Trophoblast cell (in vitro differentiated cells and primary cell): ENCODE results near the gene LCT.
A peak's percentile ranks its signal among the peaks of the same experiment; 100 is the strongest.

ENCODE experiments used
- DNase-seq, 2 donors: peaks; one replicate each; pipeline ENCODE4 v3.0.0-alpha.2; 2016
- H2AFZ ChIP-seq: 2 replicates; pipeline ENCODE4 v1.6.1; 2013; ENCODE audit warnings: low read length, moderate library complexity, mild to moderate bottlenecking; ENCODE audit not compliant: insufficient read depth, poor library complexity
- H2AK5ac ChIP-seq: 2 replicates; pipeline ENCODE4 v1.6.1; 2013; ENCODE audit warnings: mild to moderate bottlenecking, low read length
- H2BK120ac ChIP-seq: 2 replicates; pipeline ENCODE4 v1.6.1; 2013; ENCODE audit warnings: low read length, mild to moderate bottlenecking, moderate library complexity; ENCODE audit not compliant: insufficient read depth, poor library complexity
- H2BK12ac ChIP-seq: 2 replicates; pipeline ENCODE4 v1.6.1; 2013; ENCODE audit warnings: mild to moderate bottlenecking, low read length, moderate library complexity
- H2BK5ac ChIP-seq: 2 replicates; pipeline ENCODE4 v1.6.1; 2013; ENCODE audit warnings: low read length, low read depth, moderate library complexity, mild to moderate bottlenecking; ENCODE audit not compliant: poor library complexity
- H3K14ac ChIP-seq: 2 replicates; pipeline ENCODE4 v1.6.1; 2013; ENCODE audit warnings: mild to moderate bottlenecking, low read length
- H3K18ac ChIP-seq: 2 replicates; pipeline ENCODE4 v1.6.1; 2013; ENCODE audit warnings: mild to moderate bottlenecking, low read length
- H3K23ac ChIP-seq: 2 replicates; pipeline ENCODE4 v1.6.1; 2013; ENCODE audit warnings: low read length
- H3K27ac ChIP-seq: 2 replicates; pipeline ENCODE4 v1.5.1; 2013; ENCODE audit warnings: low read depth, mild to moderate bottlenecking, inconsistent platforms, low read length, moderate library complexity
- H3K27me3 ChIP-seq: 2 replicates; pipeline ENCODE4 v1.6.1; 2013; ENCODE audit warnings: inconsistent platforms, mild to moderate bottlenecking, low read length, moderate library complexity; ENCODE audit not compliant: insufficient read depth
- H3K36me3 ChIP-seq, 2 experiments: 1 replicate in 1 of 2; 2 replicates in 1 of 2; pipeline ENCODE4 v1.6.1; 2013; ENCODE audit warnings: low read length in 2 of 2, mild to moderate bottlenecking in 2 of 2, moderate library complexity in 1 of 2; ENCODE audit not compliant: insufficient read depth in 2 of 2, control insufficient read depth in 1 of 2
- H3K4ac ChIP-seq: 2 replicates; pipeline ENCODE4 v1.6.1; 2013; ENCODE audit warnings: low read depth, mild to moderate bottlenecking, low read length, moderate library complexity
- H3K4me1 ChIP-seq, 2 experiments: 1 replicate in 1 of 2; 2 replicates in 1 of 2; pipeline ENCODE4 v1.6.1; 2013; ENCODE audit warnings: low read length in 2 of 2, mild to moderate bottlenecking in 2 of 2, moderate library complexity in 1 of 2; ENCODE audit not compliant: insufficient read depth in 2 of 2, control insufficient read depth in 1 of 2
- H3K4me2 ChIP-seq: 2 replicates; pipeline ENCODE4 v1.6.1; 2013; ENCODE audit warnings: inconsistent platforms, mild to moderate bottlenecking, low read length, moderate library complexity
- H3K4me3 ChIP-seq: 2 replicates; pipeline ENCODE4 v1.5.1; 2013; ENCODE audit warnings: mild to moderate bottlenecking, low read depth, low read length, inconsistent platforms
- H3K79me1 ChIP-seq: one replicate; pipeline ENCODE4 v1.6.1; 2013; ENCODE audit warnings: low read length
- H3K79me2 ChIP-seq: 2 replicates; pipeline ENCODE4 v1.6.1; 2013; ENCODE audit warnings: low read length, mild to moderate bottlenecking; ENCODE audit not compliant: control insufficient read depth, insufficient read depth, poor library complexity
- H3K9ac ChIP-seq: 2 replicates; pipeline ENCODE4 v1.6.1; 2013; ENCODE audit warnings: mild to moderate bottlenecking, low read length
- H3K9me3 ChIP-seq: 2 replicates; pipeline ENCODE4 v1.6.1; 2013; ENCODE audit warnings: low read depth, mild to moderate bottlenecking, control low read depth, inconsistent platforms, low read length; ENCODE audit not compliant: insufficient read depth
- H4K12ac ChIP-seq: 2 replicates; pipeline ENCODE4 v1.6.1; 2013; ENCODE audit warnings: low read depth, mild to moderate bottlenecking, low read length, moderate library complexity
- H4K8ac ChIP-seq: 2 replicates; pipeline ENCODE4 v1.6.1; 2013; ENCODE audit warnings: low read depth, mild to moderate bottlenecking, low read length, moderate library complexity
- H4K91ac ChIP-seq: one replicate; pipeline ENCODE4 v1.6.1; 2013; ENCODE audit warnings: low read depth, mild to moderate bottlenecking, low read length, moderate library complexity
- WGBS: extraction: QIAGEN DNeasy Blood & Tissue Kit; methylation state at CpG from one replicate; pipeline ENCODE4 v1.1.7; 2013; ENCODE audit warnings: missing lambda C conversion rate; ENCODE audit not compliant: insufficient read length, insufficient coverage; ENCODE audit errors: extremely low coverage; 5-methylcytosine and 5-hydroxymethylcytosine counted together

LCT gene

GRCh38 chr2:135844301-135844895 lies 7.4 kb upstream of the LCT start:
- Histone ChIP-seq H3K9me3 (no peaks in the 10 kb centered on the region), H3K4me2 (no peak overlapping the region), H2AK5ac (no peak overlapping the region), H4K91ac (no peak overlapping the region), H3K79me2 (no peaks in the 10 kb centered on the region), H3K4ac (no peak overlapping the region), H3K36me3 (peaks cover 2 to 27% of the 10 kb centered on the region in 2 experiments), H3K27ac (no peak overlapping the region), H3K27me3 (no peaks in the 10 kb centered on the region), H3K79me1 (no peaks in the 10 kb centered on the region), H3K9ac (no peak overlapping the region), H2BK12ac (no peak overlapping the region), H3K18ac (no peak overlapping the region), H4K8ac (no peak overlapping the region), H3K14ac (no peak overlapping the region), H2AFZ (no peak overlapping the region), H3K4me1 (no peaks in the 10 kb centered on the region), H2BK5ac (no peak overlapping the region), H3K23ac (no peak overlapping the region), H4K12ac (no peak overlapping the region), H2BK120ac (no peak overlapping the region), H3K4me3 (no peak overlapping the region)
- DNase-seq: no peak
- no CpG with 5 or more reads among the region's 12 CpGs for WGBS

DNA sequence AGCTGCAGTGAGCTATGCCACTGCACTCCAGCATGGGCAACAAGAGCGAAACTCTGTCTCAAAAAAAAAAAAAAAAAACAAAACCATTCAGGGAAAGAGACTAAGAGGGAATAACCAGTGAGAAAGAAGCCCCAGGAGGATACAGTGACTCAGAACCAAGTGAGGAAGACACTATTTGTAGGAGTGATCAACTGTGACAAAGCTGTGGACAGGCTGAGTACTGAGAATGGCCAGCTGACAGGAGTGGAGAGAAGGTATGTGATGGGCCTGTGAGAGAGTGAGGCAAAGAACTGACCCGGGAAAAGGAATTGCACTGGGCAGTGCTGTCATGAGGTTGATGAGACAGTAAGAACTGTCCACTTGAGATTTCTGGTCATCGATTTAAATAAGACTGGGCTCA lies 6.7 kb upstream of the LCT start:
- no peak overlapping the region for H3K9ac ChIP-seq
- no peak overlapping the region for H2AK5ac ChIP-seq
- no peak overlapping the region for H3K4me3 ChIP-seq
- no peaks in the 10 kb centered on the region for H3K79me1 ChIP-seq
- H2BK5ac ChIP-seq: no peak overlapping the region
- no peaks in the 10 kb centered on the region for H3K9me3 ChIP-seq
- no peak overlapping the region for H2BK120ac ChIP-seq
- no peaks in the 10 kb centered on the region for H3K27me3 ChIP-seq
- H4K8ac ChIP-seq: no peak overlapping the region
- no peak overlapping the region for H3K14ac ChIP-seq
- H3K4me2 ChIP-seq: no peak overlapping the region
- H2BK12ac ChIP-seq: no peak overlapping the region
- peaks cover 2 to 25% of the 10 kb centered on the region in 2 experiments for H3K36me3 ChIP-seq
- no peak for DNase-seq
- H3K23ac ChIP-seq: no peak overlapping the region
- H3K79me2 ChIP-seq: no peaks in the 10 kb centered on the region
- no peak overlapping the region for H3K18ac ChIP-seq
- H3K27ac ChIP-seq: no peak overlapping the region
- no peak overlapping the region for H4K91ac ChIP-seq
- H4K12ac ChIP-seq: no peak overlapping the region
- H3K4me1 ChIP-seq: no peaks in the 10 kb centered on the region
- H3K4ac ChIP-seq: no peak overlapping the region
- WGBS: no CpG with 5 or more reads among the region's 3 CpGs
- H2AFZ ChIP-seq: no peak overlapping the region

DNA sequence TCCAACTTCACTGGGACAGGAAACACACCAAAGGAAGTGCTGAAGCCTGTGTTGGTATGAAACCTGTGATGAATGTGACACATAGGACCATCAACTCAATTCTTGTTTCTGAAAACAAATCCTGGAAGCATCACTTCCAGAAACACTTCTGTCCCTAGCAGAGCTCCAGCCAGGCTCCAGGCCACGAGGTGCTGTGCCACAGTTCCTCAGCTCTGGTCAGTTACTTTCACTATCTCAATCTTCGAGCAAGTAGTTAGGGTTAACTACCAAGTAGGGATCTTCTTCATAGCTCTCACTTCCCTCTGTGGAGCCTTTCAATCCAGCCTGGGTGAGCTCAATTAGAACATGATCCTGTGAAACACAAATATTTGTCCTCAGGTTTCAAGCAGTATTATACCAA lies 3.6 kb upstream of the LCT start:
- no peak overlapping the region for H4K12ac ChIP-seq
- no peak overlapping the region for H3K27ac ChIP-seq
- no peak overlapping the region for H3K4me3 ChIP-seq
- H3K27me3 ChIP-seq: no peaks in the 10 kb centered on the region
- H3K14ac ChIP-seq: no peak overlapping the region
- H3K79me1 ChIP-seq: no peaks in the 10 kb centered on the region
- no peak overlapping the region for H3K4me2 ChIP-seq
- no peak overlapping the region for H2BK5ac ChIP-seq
- H3K79me2 ChIP-seq: no peaks in the 10 kb centered on the region
- no peak overlapping the region for H2BK120ac ChIP-seq
- no peak overlapping the region for H2AFZ ChIP-seq
- no peaks in the 10 kb centered on the region for H3K4me1 ChIP-seq
- no peak for DNase-seq
- H3K36me3 ChIP-seq: peaks cover 2 to 19% of the 10 kb centered on the region in 2 experiments
- H4K91ac ChIP-seq: no peak overlapping the region
- no peak overlapping the region for H2BK12ac ChIP-seq
- no peak overlapping the region for H2AK5ac ChIP-seq
- no peak overlapping the region for H3K9ac ChIP-seq
- H3K9me3 ChIP-seq: no peaks in the 10 kb centered on the region
- no peak overlapping the region for H3K4ac ChIP-seq
- H4K8ac ChIP-seq: no peak overlapping the region
- H3K18ac ChIP-seq: no peak overlapping the region
- no peak overlapping the region for H3K23ac ChIP-seq
- WGBS: no CpG with 5 or more reads among the region's 2 CpGs

DNA sequence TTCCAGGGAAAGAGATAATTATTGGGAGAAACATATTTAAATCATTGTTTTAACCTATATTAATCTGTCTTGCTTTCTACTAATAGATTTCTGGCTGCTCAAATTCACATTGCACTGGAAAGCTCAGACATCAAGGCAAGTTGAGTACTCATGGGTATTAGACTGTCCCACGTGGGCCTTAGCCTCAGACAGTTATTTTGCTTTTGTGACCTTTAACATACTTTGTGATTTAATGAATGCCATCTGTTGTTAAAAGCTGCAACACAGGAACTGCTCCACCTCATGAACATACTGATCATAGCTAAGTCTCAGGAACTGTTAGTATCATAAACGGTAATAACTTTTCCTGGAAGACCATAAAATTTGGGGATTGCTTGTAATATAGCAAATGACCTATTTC lies 2.7 kb upstream of the LCT start:
- no CpG with 5 or more reads among the region's 2 CpGs for WGBS
- H3K27ac ChIP-seq: no peak overlapping the region

More for the DNA sequence above, 2.7 kb upstream of the LCT start:
- H4K91ac ChIP-seq: no peak overlapping the region
- peak in 1 of 2 donors; percentile 16 for DNase-seq
- H2BK120ac ChIP-seq: no peak overlapping the region
- peaks cover 2 to 17% of the 10 kb centered on the region in 2 experiments for H3K36me3 ChIP-seq
- H4K12ac ChIP-seq: no peak overlapping the region
- no peak overlapping the region for H4K8ac ChIP-seq
- H2BK5ac ChIP-seq: no peak overlapping the region
- no peak overlapping the region for H3K18ac ChIP-seq
- no peak overlapping the region for H3K9ac ChIP-seq
- H3K27me3 ChIP-seq: no peaks in the 10 kb centered on the region
- no peak overlapping the region for H3K14ac ChIP-seq
- H3K79me1 ChIP-seq: no peaks in the 10 kb centered on the region
- H2AK5ac ChIP-seq: no peak overlapping the region
- no peak overlapping the region for H2BK12ac ChIP-seq
- H3K4me3 ChIP-seq: no peak overlapping the region
- H3K79me2 ChIP-seq: no peaks in the 10 kb centered on the region
- no peaks in the 10 kb centered on the region for H3K9me3 ChIP-seq
- no peaks in the 10 kb centered on the region for H3K4me1 ChIP-seq
- H3K23ac ChIP-seq: no peak overlapping the region
- no peak overlapping the region for H2AFZ ChIP-seq
- H3K4ac ChIP-seq: no peak overlapping the region
- H3K4me2 ChIP-seq: no peak overlapping the region
